Calu3 (cell line): ENCODE data around the gene SLC9A1. TPM values are rescaled to one million over a fixed set of nuclear protein-coding genes. Genes with fewer than 3 reads are reported as not detected.

Experiments
- BruUV-seq: library from RNA; stranded (reverse); fragments of 400-500 nt; replicated peaks from 2 replicates; lab custom pipeline; 2021; lab: Mats Ljungman, UMichigan
- CTCF ChIA-PET: fragments of 300-600 bp; sonication (Branson Sonifier 250); formaldehyde crosslinking; loops from one replicate; lab custom pipeline; 2022; ENCODE audit warnings: antibody characterized with exemption; lab: Charles Lee
- DNase-seq: peaks from one replicate; pipeline ENCODE4 v3.0.0; 2022
- H3K27ac Mint-ChIP-seq: one replicate; pipeline ENCODE4 v1.8.0; 2022; ENCODE audit warnings: mixed read lengths; ENCODE audit not compliant: unreplicated experiment
- H3K27me3 Mint-ChIP-seq: one replicate; pipeline ENCODE4 v1.8.0; 2022; ENCODE audit warnings: mixed read lengths; ENCODE audit not compliant: unreplicated experiment
- H3K36me3 Mint-ChIP-seq: one replicate; pipeline ENCODE4 v1.8.0; 2022; ENCODE audit warnings: mild to moderate bottlenecking, moderate library complexity, mixed read lengths; ENCODE audit not compliant: insufficient read depth, unreplicated experiment
- H3K4me1 Mint-ChIP-seq: one replicate; pipeline ENCODE4 v1.8.0; 2022; ENCODE audit warnings: mild to moderate bottlenecking, low read depth, mixed read lengths; ENCODE audit not compliant: unreplicated experiment
- H3K4me3 Mint-ChIP-seq: one replicate; pipeline ENCODE4 v1.8.0; 2022; ENCODE audit warnings: mild to moderate bottlenecking, low read depth, moderate library complexity, mixed read lengths; ENCODE audit not compliant: unreplicated experiment
- H3K9me3 Mint-ChIP-seq: one replicate; pipeline ENCODE4 v1.8.0; 2022; ENCODE audit warnings: low read depth, mixed read lengths; ENCODE audit not compliant: unreplicated experiment
- CTCF ChIP-seq: fragments of 200-600 bp; IDR thresholded peaks from one replicate; pipeline ENCODE4 v1.8.0; 2022; ENCODE audit warnings: antibody characterized with exemption; ENCODE audit not compliant: unreplicated experiment
- intact Hi-C: fragments of 100-400 bp; cut with micrococcal nuclease; formaldehyde crosslinking; loops from one replicate; pipeline ENCODE4 v1.10.0; 2022; ENCODE audit not compliant: unreplicated experiment
- total RNA-seq: library from RNA; stranded (reverse); gene quantifications from 2 replicates; pipeline ENCODE4 v1.2.3, GENCODE V29; 2022

SLC9A1 gene
- total RNA-seq, 1 experiment from 2014 or later = 17.4 TPM

GRCh38 chr1:27111626-27112573, 43.0 kb downstream of the SLC9A1 start:
- Mint-ChIP-seq H3K36me3 (peaks cover 3% of the 10 kb centered on the region), H3K27me3 (no peaks in the 10 kb centered on the region), H3K4me3 (no peak overlapping the region), H3K9me3 (no peaks in the 10 kb centered on the region), H3K27ac (peak overlapping the region; percentile 56), H3K4me1 (peaks cover 7% of the 10 kb centered on the region)
- no peak for TF ChIP-seq CTCF
- intact Hi-C loops = loop anchor here (2.0 kb wide), 1 partner anchor 87 kb away; no protein-coding TSS in a partner anchor
- BruUV-seq = no TSS peak
- DNase-seq = peak; percentile 78
- CTCF ChIA-PET = interaction anchor here (0.6 to 1.4 kb wide), 20 partner anchors 9 to 184 kb away, joined by 3 to 16 read pairs (median 4); partner anchors contain the start of gene SLC9A1

- H3K27me3 Mint-ChIP-seq = no peaks in the 10 kb centered on the region
- no peak overlapping the region for H3K4me3 Mint-ChIP-seq
- H3K4me1 Mint-ChIP-seq = no peaks in the 10 kb centered on the region
- intact Hi-C loops = no loop called here
- CTCF ChIA-PET = no interaction called here
- H3K9me3 Mint-ChIP-seq = no peaks in the 10 kb centered on the region
- no peak overlapping the region for H3K27ac Mint-ChIP-seq
- BruUV-seq = no TSS peak
- peaks cover 4% of the 10 kb centered on the region for H3K36me3 Mint-ChIP-seq
- peak; percentile 45 for DNase-seq
- no peak for TF ChIP-seq CTCF
Observed at GRCh38 chr1:27109103-27109822, 45.7 kb downstream of the SLC9A1 start.

GRCh38 chr1:27108588-27108987, 46.3 kb downstream of the SLC9A1 start:
- no peaks in the 10 kb centered on the region for H3K4me1 Mint-ChIP-seq

More at GRCh38 chr1:27108588-27108987, 46.3 kb downstream of the SLC9A1 start:
- DNase-seq = no peak
- Mint-ChIP-seq H3K4me3 (no peak overlapping the region), H3K27ac (no peak overlapping the region), H3K9me3 (no peaks in the 10 kb centered on the region), H3K27me3 (no peaks in the 10 kb centered on the region), H3K36me3 (peaks cover 4% of the 10 kb centered on the region)
- intact Hi-C loops = no loop called here
- CTCF ChIA-PET = no interaction called here
- TF ChIP-seq CTCF = no peak
- no TSS peak for BruUV-seq
